K562 (cell line): ENCODE measurements around the gene MRRF. TPM values are rescaled to one million over a fixed set of nuclear protein-coding genes. Genes with fewer than 3 reads are reported as not detected.

Experiments used
- ATAC-seq: fragments of 200-7000 bp; cut with Tn5 transposase; 3 replicates; pipeline ENCODE4 v1.9.1; 2020; ENCODE audit warnings: moderate library complexity
- BruUV-seq: library from RNA; stranded (reverse); fragments of 400-500 nt; replicated peaks from 2 replicates; lab custom pipeline; 2021; lab: Mats Ljungman, UMichigan
- CTCF ChIA-PET: fragments of 300-600 bp; formaldehyde crosslinking; extraction: SDS; loops from one replicate; lab custom pipeline; 2021; ENCODE audit warnings: low intra/inter-chr PET ratio; lab: Yijun Ruan, JAX
- POLR2A ChIA-PET: fragments of 300-600, 350-650 bp; sonication (Branson Sonifier 250); formaldehyde crosslinking; extraction: SDS; loops from one replicate; lab custom pipeline; 2021; ENCODE audit warnings: antibody characterized with exemption, inconsistent platforms; lab: Yijun Ruan, JAX
- DNase-seq, 4 experiments: peaks; one replicate each; pipeline versions ENCODE4 v3.0.0 to v3.0.0-alpha.2; 2011 to 2018; ENCODE audit warnings: low spot score in 3 of 4, mixed read lengths in 3 of 4; ENCODE audit errors: extremely low read depth in 1 of 4
- FAIRE-seq: peaks from 2 replicates; lab custom pipeline; 2011; peaks lifted over from hg19 to GRCh38; lab: Jason Lieb, UNC
- H2AFZ ChIP-seq: 2 replicates; pipeline ENCODE4 v1.6.0; 2011; ENCODE audit warnings: low read depth, low read length, control low read depth, inconsistent platforms
- H3K27ac ChIP-seq: fragments of 200-600 bp; 3 replicates; pipeline ENCODE4 v1.8.0; 2011; ENCODE audit warnings: low read depth, mild to moderate bottlenecking, control low read depth, inconsistent platforms, low read length, moderate library complexity, mixed read lengths; ENCODE audit errors: extremely low read depth
- H3K27me3 ChIP-seq, 2 experiments: fragments of 300-600 bp in 1 of 2; 2 replicates in 1 of 2; 3 replicates in 1 of 2; pipeline versions ENCODE4 v1.6.0 to v1.8.0; 2011; ENCODE audit warnings: inconsistent platforms in 2 of 2, low read length in 2 of 2, mild to moderate bottlenecking in 1 of 2, mixed read lengths in 1 of 2, moderate library complexity in 1 of 2; ENCODE audit not compliant: control insufficient read depth in 2 of 2, insufficient read depth in 2 of 2
- H3K36me3 ChIP-seq: fragments of 300-600 bp; 3 replicates; pipeline ENCODE4 v1.8.0; 2011; ENCODE audit warnings: mild to moderate bottlenecking, low read length, inconsistent platforms; ENCODE audit not compliant: control insufficient read depth, insufficient read depth
- H3K4me1 ChIP-seq, 2 experiments: fragments of 200-600 bp in 1 of 2; replicated peaks in 1 of 2; 2 replicates in 1 of 2; 3 replicates in 1 of 2; pipeline versions ENCODE4 v1.5.1 to v1.8.0; 2011; ENCODE audit warnings: inconsistent platforms in 2 of 2, low read length in 2 of 2, mild to moderate bottlenecking in 1 of 2, mixed read lengths in 1 of 2, moderate library complexity in 1 of 2; ENCODE audit not compliant: control insufficient read depth in 2 of 2, insufficient read depth in 2 of 2
- H3K4me2 ChIP-seq: 2 replicates; pipeline ENCODE4 v1.6.1; 2011; ENCODE audit warnings: low read length, control low read depth, inconsistent platforms, mixed read lengths; ENCODE audit not compliant: insufficient read depth
- H3K4me3 ChIP-seq: fragments of 200-600 bp; sonication (generic), shearing (Covaris generic); 2 replicates; pipeline ENCODE4 v1.5.1; 2016; ENCODE audit warnings: control low read depth, inconsistent platforms
- H3K79me2 ChIP-seq: fragments of 200-600 bp; 3 replicates; pipeline ENCODE4 v1.8.0; 2011; ENCODE audit warnings: low read length, inconsistent platforms; ENCODE audit not compliant: control insufficient read depth, insufficient read depth
- H3K9ac ChIP-seq, 2 experiments: 2 replicates each; pipeline versions ENCODE4 v1.6.0 to v1.6.1; 2011; ENCODE audit warnings: low read depth in 2 of 2, low read length in 2 of 2, control low read depth in 1 of 2, inconsistent platforms in 1 of 2, mild to moderate bottlenecking in 1 of 2, mixed read lengths in 1 of 2; ENCODE audit not compliant: insufficient read depth in 1 of 2
- H3K9me1 ChIP-seq: one replicate; pipeline ENCODE4 v1.6.0; 2011; ENCODE audit warnings: inconsistent platforms, mild to moderate bottlenecking, low read length, moderate library complexity; ENCODE audit not compliant: control insufficient read depth, insufficient read depth
- H3K9me3 ChIP-seq: replicated peaks from 2 replicates; pipeline ENCODE4 v1.5.1; 2011; ENCODE audit warnings: low read depth, low read length, inconsistent platforms; ENCODE audit not compliant: control insufficient read depth, insufficient read depth
- H4K20me1 ChIP-seq: replicated peaks from 2 replicates; pipeline ENCODE4 v1.6.1; 2011; ENCODE audit warnings: low read length, inconsistent platforms, mixed read lengths; ENCODE audit not compliant: control insufficient read depth, insufficient read depth
- CREM ChIP-seq: IDR thresholded peaks from 2 replicates; pipeline ENCODE4 v1.6.1; 2014; ENCODE audit warnings: antibody characterized with exemption, low read depth
- ETV1 ChIP-seq: fragments of 450-650 bp; conservative IDR thresholded peaks from 2 replicates; pipeline ENCODE4 v1.6.1; 2016; ENCODE audit warnings: missing genetic modification characterization, control low read depth, low read depth, missing compliant biosample characterization
- EWSR1 ChIP-seq: fragments of 450-650 bp; IDR thresholded peaks from 2 replicates; pipeline ENCODE4 v1.6.1; 2018; ENCODE audit warnings: borderline replicate concordance, mild to moderate bottlenecking, low read depth, moderate library complexity; ENCODE audit not compliant: partially characterized antibody
- KAT7 ChIP-seq: sonication (generic); formaldehyde crosslinking; IDR thresholded peaks from 2 replicates; pipeline ENCODE4 v1.8.0; 2022; ENCODE audit warnings: missing genetic modification reagents, mild to moderate bottlenecking, borderline replicate concordance
- SMAD3 ChIP-seq: fragments of 450-650 bp; formaldehyde crosslinking; conservative IDR thresholded peaks from 2 replicates; pipeline ENCODE4 v1.4.0; 2020; ENCODE audit warnings: mild to moderate bottlenecking
- TFAP4 ChIP-seq: sonication (generic); formaldehyde crosslinking; IDR thresholded peaks from 2 replicates; pipeline ENCODE4 v1.8.0; 2022; ENCODE audit warnings: missing genetic modification reagents, mild to moderate bottlenecking, moderate library complexity, borderline replicate concordance
- VEZF1 ChIP-seq: fragments of 200-800 bp; sonication (Bioruptor generic); IDR thresholded peaks from 2 replicates; pipeline ENCODE4 v1.6.1; 2017; ENCODE audit warnings: missing genetic modification characterization, missing compliant biosample characterization
- ZBTB26 ChIP-seq: fragments of 450-650 bp; formaldehyde crosslinking; IDR thresholded peaks from 2 replicates; pipeline ENCODE4 v1.4.0; 2022; ENCODE audit warnings: missing genetic modification characterization
- ZNF395 ChIP-seq: fragments of 200-800 bp; sonication (Bioruptor generic); IDR thresholded peaks from 2 replicates; pipeline ENCODE4 v1.6.1; 2017; ENCODE audit warnings: missing genetic modification characterization, missing compliant biosample characterization
- ZNF740 ChIP-seq, 3 experiments: fragments of 200-800 bp in 1 of 3; sonication (Bioruptor generic) in 1 of 3; sonication (generic) in 1 of 3; formaldehyde crosslinking in 1 of 3; IDR thresholded peaks; 2 replicates each; pipeline versions ENCODE4 v1.6.1 to v1.8.0; 2016 to 2022; ENCODE audit warnings: mild to moderate bottlenecking in 2 of 3, missing compliant biosample characterization in 2 of 3, missing genetic modification characterization in 2 of 3, missing genetic modification reagents in 1 of 3
- WGBS: fragments of 100-300 bp; shearing (Covaris generic); methylation state at CpG from one replicate; pipeline ENCODE4 v1.1.6; 2016; ENCODE audit warnings: low coverage, mixed read lengths; ENCODE audit not compliant: insufficient coverage; ENCODE audit errors: missing lambda C conversion rate; 5-methylcytosine and 5-hydroxymethylcytosine counted together
- in situ Hi-C: fragments of 300-500 bp; cut with MboI; formaldehyde crosslinking; loops from 4 replicates; pipeline ENCODE4 v1.15.0; 2018; ENCODE audit warnings: inconsistent platforms, mixed read lengths
- intact Hi-C: fragments of 100-400 bp; cut with micrococcal nuclease; formaldehyde crosslinking; loops from 2 replicates; pipeline ENCODE4 v1.14.2; 2022
- polyA plus RNA-seq, 8 experiments: library from polyadenylated mRNA; depleted of rRNA in 4 of 8; stranded (reverse) in 5 of 8; unstranded in 3 of 8; fragments of >200 nt; fragmentation: Nextera tagmentation in 2 of 8; fragmentation: Illumina TruSeq in 1 of 8; extraction: Ambion mirVana in 2 of 8; extraction: Trizol in 1 of 8; gene quantifications; 2 replicates each; pipeline versions ENCODE4 v1.2.1 to v1.2.3, GENCODE V29; 2011 to 2014; ENCODE audit warnings: inconsistent platforms in 1 of 8, missing spikeins in 1 of 8
- total RNA-seq, 7 experiments: library from RNA; depleted of rRNA in 6 of 7; stranded (reverse); fragments of >200 nt in 6 of 7; fragmentation: Illumina TruSeq in 2 of 7; extraction: Trizol in 2 of 7; gene quantifications; 2 replicates each; pipeline versions ENCODE4 v1.2.1 to v1.2.3, GENCODE V29; 2011 to 2021; ENCODE audit warnings: low replicate concordance in 1 of 7

The MRRF gene
- total and polyA plus RNA-seq, 9 of the 15 experiments (the other 6 are each of a cell fraction or from before 2014, with no cell fraction given): 55.0 to 105 (median 81.2) TPM

GRCh38 chr9:122377241-122378164, 112.8 kb downstream of the MRRF start:
- in situ Hi-C loops: loop anchor here (10.0 kb wide), 1 partner anchor 67 kb away; no protein-coding TSS in a partner anchor
- POLR2A ChIA-PET: interaction anchor here (0.5 to 2.5 kb wide), 6 partner anchors 10 to 1301 kb away, joined by 3 to 12 read pairs (median 3); no protein-coding TSS in a partner anchor
- Histone ChIP-seq H2AFZ (peak overlapping the region; percentile 78), H3K9me3 (peaks cover 16% of the 10 kb centered on the region), H3K79me2 (no peaks in the 10 kb centered on the region; the same call in 2 of the 3 replicates), H3K36me3 (no peaks in the 10 kb centered on the region; the same call in 2 of the 3 replicates), H3K27me3 (no peaks in the 10 kb centered on the region), H3K4me2 (peak overlapping the region; percentile 74), H4K20me1 (no peaks in the 10 kb centered on the region), H3K4me1 (peaks cover 48 to 51% of the 10 kb centered on the region in 2 experiments), H3K27ac (peak overlapping the region; percentile 76), H3K9me1 (peaks cover 10% of the 10 kb centered on the region), H3K9ac (peak overlapping the region; percentile 59 to 89), H3K4me3 (no peak overlapping the region)
- intact Hi-C loops: no loop called here
- FAIRE-seq (peak; percentile 73), DNase-seq (peak; percentile 40 to 83 (median 60)), ATAC-seq (peak; percentile 71)
- 40% methylated on average over 18 of the region's 24 CpGs for WGBS
- no TSS peak for BruUV-seq
- CTCF ChIA-PET: no interaction called here
- TF ChIP-seq ZNF740 (CRISPR knock-in tag; IDR thresholded peaks at IDR 0.05): peak; percentile 90; the same call in 1 of the 2 replicates
- TF ChIP-seq ZNF740 (tag; IDR thresholded peaks at IDR 0.05): peak in 1 of 2 experiments; percentile 92; a peak in 2 of 4 replicates
- no peak for TF ChIP-seq EWSR1
- TF ChIP-seq KAT7 (CRISPR knock-in tag): 0 out of 2 replicates have a peak, but pooled peaks have one; percentile 45
- TF ChIP-seq VEZF1 (CRISPR knock-in tag): peak; percentile 77
- no peak for TF ChIP-seq SMAD3 (CRISPR knock-in tag)
- 0 out of 2 replicates have a peak, but pooled peaks have one; percentile 29 for TF ChIP-seq TFAP4 (CRISPR knock-in tag)
- 0 out of 2 replicates have a peak, but pooled peaks have one; percentile 22 for TF ChIP-seq ZBTB26 (CRISPR knock-in tag)
- peak; percentile 22; the same call in 1 of the 2 replicates for TF ChIP-seq ETV1 (tag)
- TF ChIP-seq CREM: 0 out of 2 replicates have a peak, but pooled peaks have one; percentile 21
- 0 out of 2 replicates have a peak, but pooled peaks have one; percentile 28 for TF ChIP-seq ZNF395 (CRISPR knock-in tag)
